HUES48 (cell line): ENCODE measurements around the gene CDC42EP1.
"Not testable (repeated sequence)": the region's sequence is repeated elsewhere in the genome, so short reads cannot be mapped to it uniquely, and the experiment has no call there.

Experiments used
- H3K27ac ChIP-seq: one replicate; pipeline ENCODE4 v1.7.0; 2013; ENCODE audit warnings: low read depth, low read length, inconsistent platforms
- H3K27me3 ChIP-seq: 2 replicates; pipeline ENCODE4 v1.6.1; 2013; ENCODE audit warnings: mild to moderate bottlenecking, low read length; ENCODE audit not compliant: control insufficient read depth, insufficient read depth
- H3K36me3 ChIP-seq: 2 replicates; pipeline ENCODE4 v1.6.1; 2013; ENCODE audit warnings: low read length; ENCODE audit not compliant: control insufficient read depth, insufficient read depth
- H3K4me1 ChIP-seq: 2 replicates; pipeline ENCODE4 v1.6.1; 2013; ENCODE audit warnings: mild to moderate bottlenecking, low read length; ENCODE audit not compliant: control insufficient read depth, insufficient read depth
- H3K4me3 ChIP-seq: 2 replicates; pipeline ENCODE4 v1.5.1; 2013; ENCODE audit warnings: mild to moderate bottlenecking, low read depth, low read length
- H3K9ac ChIP-seq: 2 replicates; pipeline ENCODE4 v1.6.1; 2013; ENCODE audit warnings: mild to moderate bottlenecking, low read depth, low read length, moderate library complexity
- H3K9me3 ChIP-seq: 2 replicates; pipeline ENCODE4 v1.6.1; 2013; ENCODE audit warnings: low read length; ENCODE audit not compliant: control insufficient read depth, insufficient read depth

Gene CDC42EP1

DNA sequence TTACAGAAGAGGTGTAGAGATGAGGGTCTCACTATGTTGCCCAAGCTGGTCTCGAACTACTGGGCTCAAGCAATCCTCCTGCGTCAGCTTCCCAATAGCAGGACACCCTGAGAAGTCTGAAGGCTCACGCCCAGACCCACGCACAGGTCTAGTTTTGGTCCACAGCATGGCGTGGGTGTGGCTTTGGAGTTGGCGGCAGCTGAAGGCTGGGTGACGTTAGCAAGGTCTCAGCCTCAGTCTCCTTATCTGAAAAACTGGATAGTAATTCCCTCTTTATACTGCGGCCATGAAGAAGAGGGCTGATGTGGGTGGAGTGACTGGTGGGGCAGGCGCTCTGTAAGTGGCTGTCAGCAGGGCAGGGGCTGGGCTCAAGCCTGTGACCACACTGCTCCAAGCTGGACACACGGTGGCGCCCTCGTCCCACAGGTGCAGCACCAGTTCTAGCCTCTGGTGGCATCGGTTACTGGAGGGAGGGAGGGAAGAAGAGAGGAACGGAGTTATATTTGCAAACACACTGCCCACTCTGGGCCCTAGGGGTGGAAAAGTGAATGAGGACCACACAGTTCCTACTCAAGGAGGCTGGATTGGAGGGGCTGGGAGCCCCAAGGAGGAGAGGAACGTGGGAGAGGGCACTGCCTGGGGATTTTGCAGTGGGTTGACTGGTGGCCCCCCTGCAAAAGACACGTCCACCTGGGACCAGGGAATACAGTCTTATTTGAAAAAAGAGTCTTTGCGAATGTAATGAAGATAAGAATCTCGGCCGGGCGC lies 21.5 kb upstream of the CDC42EP1 start:
- peaks cover 4% of the 10 kb centered on the region; the same call in 1 of the 2 replicates for H3K4me1 ChIP-seq
- no peak overlapping the region for H3K9ac ChIP-seq
- no peaks in the 10 kb centered on the region for H3K27me3 ChIP-seq
- no peak overlapping the region for H3K27ac ChIP-seq
- no peak overlapping the region for H3K4me3 ChIP-seq
- H3K36me3 ChIP-seq: no peaks in the 10 kb centered on the region
- H3K9me3 ChIP-seq: no peaks in the 10 kb centered on the region

DNA sequence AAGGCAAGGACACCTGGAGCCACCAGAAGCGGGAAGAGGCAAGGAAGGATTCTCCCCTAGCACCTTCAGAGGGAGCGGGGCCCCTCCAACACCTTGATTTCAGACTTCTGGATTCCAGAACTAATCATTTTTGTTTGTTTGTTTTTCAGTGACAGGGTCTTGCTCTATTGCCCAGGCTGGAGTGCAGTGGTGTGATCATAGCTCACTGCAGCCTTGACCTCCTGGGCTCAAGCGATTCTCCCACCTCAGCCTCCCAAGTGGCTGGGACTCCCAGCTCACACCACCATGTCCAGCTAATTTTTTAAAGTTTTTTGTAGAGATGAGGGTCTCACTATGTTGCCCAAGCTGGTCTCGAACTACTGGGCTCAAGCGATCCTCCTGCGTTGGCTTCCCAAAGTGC lies 20.5 kb upstream of the CDC42EP1 start:
- H3K27me3 ChIP-seq, H3K36me3 ChIP-seq, H3K27ac ChIP-seq, H3K9ac ChIP-seq, H3K4me1 ChIP-seq, H3K9me3 ChIP-seq, H3K4me3 ChIP-seq: not testable (repeated sequence)

DNA sequence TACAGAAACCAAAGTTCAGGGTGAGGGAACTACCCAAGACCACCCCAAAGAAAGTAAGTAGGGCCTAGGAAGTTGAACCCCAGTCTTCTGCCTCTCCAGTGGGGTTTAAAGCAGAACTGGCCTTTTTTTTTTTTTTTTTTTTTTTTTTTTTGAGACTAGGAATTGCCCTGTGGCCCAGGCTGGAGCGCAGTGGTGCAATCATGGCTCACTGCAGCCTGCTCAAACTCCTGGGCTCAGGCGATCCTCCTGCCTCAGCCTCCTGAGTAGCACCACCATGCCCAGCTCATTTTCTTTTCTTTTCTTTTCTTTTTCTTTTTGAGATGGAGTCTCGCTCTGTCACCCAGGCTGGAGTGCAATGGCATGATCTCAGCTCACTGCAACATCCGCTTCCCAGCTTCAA lies 17.9 kb upstream of the CDC42EP1 start:
- peaks cover 16% of the 10 kb centered on the region for H3K4me1 ChIP-seq
- H3K9me3 ChIP-seq, H3K27me3 ChIP-seq, H3K9ac ChIP-seq, H3K36me3 ChIP-seq, H3K4me3 ChIP-seq, H3K27ac ChIP-seq: not testable (repeated sequence)

DNA sequence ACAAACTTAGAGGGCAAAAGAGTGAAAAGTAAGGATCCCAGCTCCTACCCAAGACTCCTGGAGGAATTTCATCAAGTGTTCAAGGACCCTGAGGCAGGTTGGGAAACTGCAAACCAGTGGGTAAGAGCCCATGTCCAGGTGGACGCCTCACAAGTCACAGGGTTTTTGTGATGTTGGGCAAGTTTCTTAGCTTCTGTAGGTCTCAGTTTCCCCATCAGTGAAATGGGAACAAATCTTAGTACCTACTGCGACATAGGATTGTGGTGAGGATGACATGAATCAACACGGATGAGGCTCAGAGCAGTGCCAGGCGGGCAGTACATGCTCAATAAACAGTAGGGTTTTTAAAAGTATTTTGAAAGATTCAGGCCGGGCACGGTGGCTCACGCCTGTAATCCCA lies 17.3 kb upstream of the CDC42EP1 start:
- Histone ChIP-seq H3K27me3 (no peaks in the 10 kb centered on the region), H3K9ac (no peak overlapping the region), H3K4me3 (no peak overlapping the region), H3K27ac (no peak overlapping the region), H3K36me3 (no peaks in the 10 kb centered on the region), H3K9me3 (no peaks in the 10 kb centered on the region), H3K4me1 (peaks cover 16% of the 10 kb centered on the region)

DNA sequence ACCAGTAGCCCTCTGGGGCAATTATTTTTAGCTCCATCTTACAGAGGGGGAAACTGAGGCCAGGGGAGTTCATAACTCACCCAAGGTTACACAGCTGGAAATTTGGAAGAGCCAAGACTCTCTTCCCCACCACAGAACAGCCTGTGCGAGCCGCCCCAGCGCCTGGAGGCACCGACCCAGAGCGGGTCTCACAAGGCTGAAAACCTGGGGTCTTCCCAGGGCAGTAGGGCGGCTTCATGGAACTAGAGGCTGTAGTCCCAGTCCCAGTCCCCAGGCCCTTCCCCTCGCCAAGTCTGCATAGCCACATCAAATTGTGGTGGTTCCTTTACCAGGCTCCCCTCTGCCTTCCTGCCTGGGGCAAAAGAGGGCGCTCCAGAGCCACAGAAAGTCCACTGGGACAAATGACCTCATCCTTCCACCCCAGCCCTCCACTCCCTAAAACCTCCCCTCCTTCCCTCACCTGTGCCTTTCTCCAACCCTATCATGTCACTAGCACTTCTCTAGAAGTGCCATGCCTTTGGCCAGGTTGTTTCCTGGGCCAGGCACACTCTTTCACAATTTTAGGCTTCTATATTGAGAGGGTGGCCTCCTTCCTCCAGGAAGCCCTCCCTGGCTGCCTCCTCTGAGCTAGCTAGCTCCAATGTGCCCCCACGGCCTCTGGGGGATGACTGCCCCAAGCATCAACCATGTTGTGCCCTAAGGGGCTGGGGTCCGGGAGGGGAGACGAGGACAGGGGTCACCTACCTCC lies 15.2 kb upstream of the CDC42EP1 start:
- Histone ChIP-seq H3K9me3 (no peaks in the 10 kb centered on the region), H3K9ac (0 out of 2 replicates have a peak overlapping the region, but pooled peaks have one; percentile 22), H3K27ac (peak overlapping the region; percentile 90), H3K4me1 (peaks cover 22% of the 10 kb centered on the region), H3K36me3 (no peaks in the 10 kb centered on the region), H3K4me3 (peak overlapping the region; percentile 47), H3K27me3 (no peaks in the 10 kb centered on the region)

DNA sequence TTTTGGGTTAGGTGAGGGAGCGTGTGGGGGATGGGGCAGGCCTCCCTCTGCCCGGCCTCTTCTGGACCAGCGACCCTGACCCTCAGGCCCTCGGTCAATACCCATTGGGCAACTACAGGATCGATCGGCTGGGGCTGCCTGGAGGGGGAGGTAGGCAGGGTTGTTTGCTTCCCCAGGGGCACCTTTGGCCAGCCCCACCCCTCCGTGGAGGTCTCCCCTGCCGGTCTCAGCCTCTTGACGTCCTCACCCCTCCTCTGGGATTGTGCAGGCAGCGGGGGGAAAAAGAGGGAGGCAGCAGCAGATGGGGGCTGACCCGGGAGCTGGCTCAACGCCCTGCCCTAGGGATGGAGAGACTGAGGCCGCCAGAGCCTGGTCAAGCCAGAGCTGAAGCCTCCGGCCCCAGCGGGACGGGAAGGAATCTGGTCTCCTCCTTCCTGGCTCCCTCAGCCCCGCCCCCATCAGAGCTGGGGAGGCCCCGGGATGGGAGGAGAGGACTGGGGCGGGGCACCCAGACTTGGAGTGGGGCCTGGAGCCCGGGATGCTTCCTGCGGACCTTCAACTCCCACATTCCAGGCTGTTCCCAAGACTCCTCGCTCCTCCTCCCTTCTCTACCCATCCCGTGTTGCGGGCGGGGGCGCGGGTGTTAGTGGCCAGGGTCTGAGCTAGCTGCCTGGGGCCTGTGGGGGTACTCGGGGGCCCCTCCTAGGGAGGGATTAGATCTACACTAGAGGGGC lies 14.4 kb upstream of the CDC42EP1 start:
- peak overlapping the region; percentile 90 for H3K27ac ChIP-seq

DNA sequence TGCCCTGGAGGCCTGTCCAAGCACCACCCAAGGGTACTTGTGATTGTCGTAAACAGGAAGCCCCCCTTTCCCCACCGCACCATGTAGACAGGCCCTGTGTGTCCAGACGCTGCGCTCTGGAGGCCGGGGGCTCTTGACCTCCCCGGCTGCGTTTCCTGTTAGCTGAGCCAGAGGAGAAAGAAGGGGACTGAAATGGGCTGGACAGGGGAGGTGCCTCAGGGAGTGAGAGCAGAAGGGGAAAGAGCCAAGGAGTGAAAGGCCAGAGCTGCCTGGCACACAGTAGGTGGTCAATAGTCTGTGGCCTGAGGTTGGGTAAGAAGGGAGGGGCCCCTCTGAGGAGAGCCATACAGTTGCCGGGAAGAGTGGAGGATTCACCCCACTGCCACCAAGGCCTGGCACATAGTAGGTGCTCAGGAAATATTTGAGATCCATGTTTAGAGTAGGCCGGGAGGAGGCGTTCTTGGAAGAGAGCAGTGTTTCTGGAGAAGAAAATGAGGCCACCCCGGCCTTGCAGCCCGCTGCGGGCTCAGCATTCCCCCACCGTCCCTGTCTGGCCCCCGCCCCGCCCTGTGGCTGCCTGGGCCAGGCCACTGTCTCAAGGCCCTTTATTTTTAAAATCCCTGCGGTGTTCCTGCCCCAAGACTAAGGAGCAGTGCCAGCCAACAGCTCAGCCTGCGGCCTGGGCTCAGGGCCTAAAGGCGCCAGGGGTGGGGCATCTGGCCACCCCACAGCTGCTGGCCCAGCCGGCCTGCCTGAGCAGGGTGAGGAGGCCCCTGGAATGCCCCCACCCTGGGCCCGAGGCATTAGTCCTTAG lies 13.6 kb upstream of the CDC42EP1 start:
- no peak overlapping the region for H3K4me3 ChIP-seq
- H3K36me3 ChIP-seq: no peaks in the 10 kb centered on the region
- no peaks in the 10 kb centered on the region for H3K9me3 ChIP-seq
- H3K4me1 ChIP-seq: peaks cover 20% of the 10 kb centered on the region
- no peaks in the 10 kb centered on the region for H3K27me3 ChIP-seq
- no peak overlapping the region for H3K9ac ChIP-seq
- H3K27ac ChIP-seq: peak overlapping the region; percentile 90

More for the DNA sequence above, 14.4 kb upstream of the CDC42EP1 start:
- Histone ChIP-seq H3K36me3 (no peaks in the 10 kb centered on the region), H3K9me3 (no peaks in the 10 kb centered on the region), H3K4me1 (peaks cover 22% of the 10 kb centered on the region), H3K27me3 (no peaks in the 10 kb centered on the region), H3K9ac (0 out of 2 replicates have a peak overlapping the region, but pooled peaks have one; percentile 22), H3K4me3 (peak overlapping the region; percentile 47)

DNA sequence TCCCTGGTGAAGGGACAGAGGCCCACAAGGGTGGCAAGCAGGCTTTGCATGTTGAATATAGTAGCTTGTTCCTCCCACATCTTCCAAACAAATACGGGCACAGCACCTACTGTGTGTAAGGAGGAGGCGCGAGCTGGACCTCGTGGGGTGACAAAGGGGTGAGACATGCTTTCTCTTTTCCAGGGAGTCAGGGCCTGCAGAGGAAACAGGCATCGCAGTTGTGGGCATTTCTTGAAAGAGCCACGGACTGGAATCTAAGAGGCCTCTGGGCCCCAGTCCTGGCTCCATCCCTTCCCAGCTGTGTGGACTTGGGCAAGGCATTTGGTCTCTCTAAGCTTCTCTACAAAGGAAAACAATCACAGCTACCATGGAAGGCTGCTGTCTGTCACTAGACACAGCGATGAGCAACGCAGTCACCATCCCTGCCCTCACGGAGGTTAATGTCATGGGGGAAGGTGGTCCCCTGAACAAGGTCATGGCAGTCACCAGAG lies 13.0 kb upstream of the CDC42EP1 start:
- no peak overlapping the region for H3K9ac ChIP-seq
- H3K27me3 ChIP-seq: no peaks in the 10 kb centered on the region
- H3K36me3 ChIP-seq: no peaks in the 10 kb centered on the region
- no peak overlapping the region for H3K4me3 ChIP-seq
- no peaks in the 10 kb centered on the region for H3K9me3 ChIP-seq
- no peak overlapping the region for H3K27ac ChIP-seq
- peaks cover 18% of the 10 kb centered on the region for H3K4me1 ChIP-seq

DNA sequence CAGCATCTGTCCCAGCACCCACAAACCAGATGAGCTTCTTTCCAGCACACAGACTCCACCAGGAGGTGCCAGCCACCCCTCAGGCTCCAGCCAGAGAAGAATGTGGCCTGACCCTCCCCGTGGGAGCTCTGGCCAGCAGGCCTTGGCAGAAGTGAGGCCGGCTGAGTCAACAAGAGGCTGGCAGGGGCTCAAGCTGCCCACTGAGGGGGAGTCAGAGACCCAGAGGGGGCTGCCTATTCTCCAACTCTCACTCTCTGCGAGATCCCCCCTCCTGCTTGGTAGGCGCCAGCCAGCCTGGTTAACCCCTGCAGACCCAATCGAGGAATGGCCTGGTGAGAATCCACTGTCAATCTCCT lies 10.6 kb upstream of the CDC42EP1 start:
- Histone ChIP-seq H3K4me3 (no peak overlapping the region), H3K9ac (no peak overlapping the region), H3K9me3 (no peaks in the 10 kb centered on the region), H3K36me3 (no peaks in the 10 kb centered on the region), H3K27ac (no peak overlapping the region), H3K27me3 (no peaks in the 10 kb centered on the region; the same call in 1 of the 2 replicates), H3K4me1 (peaks cover 25% of the 10 kb centered on the region)

DNA sequence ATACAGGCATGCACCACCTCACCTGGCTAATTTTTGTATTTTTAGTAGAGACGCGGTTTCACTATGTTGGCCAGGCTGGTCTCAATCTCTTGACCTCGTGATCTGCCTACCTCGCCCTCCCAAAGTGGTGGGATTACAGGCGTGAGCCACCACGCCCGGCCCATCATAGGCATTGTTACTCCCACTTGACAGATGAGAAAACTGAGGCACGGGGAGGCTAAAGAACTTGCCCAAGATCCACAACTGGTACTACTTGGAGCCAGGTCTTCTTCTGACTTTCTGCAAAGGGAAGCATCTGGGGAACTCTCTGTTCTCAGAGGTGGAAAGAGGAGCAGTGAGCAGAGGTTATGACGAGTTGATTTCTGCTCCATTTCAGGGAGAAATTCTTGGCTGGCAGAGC lies 9.4 kb upstream of the CDC42EP1 start:
- not testable (repeated sequence) for H3K4me3 ChIP-seq, H3K9me3 ChIP-seq, H3K36me3 ChIP-seq, H3K27ac ChIP-seq, H3K9ac ChIP-seq, H3K27me3 ChIP-seq
- peaks cover 17% of the 10 kb centered on the region for H3K4me1 ChIP-seq
